HCT116 (cell line): ENCODE measurements around the gene CYSTM1. TPM values are rescaled to one million over a fixed set of nuclear protein-coding genes. Genes with fewer than 3 reads are reported as not detected.

Experiments
- ATAC-seq: fragments of 200-7000 bp; cut with Tn5 transposase; 2 replicates; pipeline ENCODE4 v1.9.1; 2020; ENCODE audit warnings: mild to moderate bottlenecking, moderate library complexity
- BruUV-seq: library from RNA; stranded (reverse); fragments of 400-500 nt; replicated peaks from 2 replicates; lab custom pipeline; 2021; lab: Mats Ljungman, UMichigan
- CTCF ChIA-PET: fragments of 300-600 bp; sonication (Branson Sonifier 250); formaldehyde crosslinking; loops from one replicate; lab custom pipeline; 2021; ENCODE audit warnings: antibody characterized with exemption; lab: Charles Lee
- POLR2A ChIA-PET: fragments of 300-600, 350-600 bp; sonication (Branson Sonifier 250); formaldehyde crosslinking; loops from one replicate; lab custom pipeline; 2021; ENCODE audit warnings: antibody characterized with exemption; lab: Charles Lee
- RAD21 ChIA-PET, 2 experiments: fragments of 300-600 bp; sonication (Branson Sonifier 250); formaldehyde crosslinking; loops; one replicate each; lab custom pipeline; 2023; ENCODE audit warnings: low total read pairs in 2 of 2; ENCODE audit not compliant: uncharacterized antibody in 2 of 2, unreplicated experiment in 2 of 2, low non-redundant PET in 1 of 2; lab: Charles Lee
- DNase-seq: peaks from one replicate; pipeline ENCODE4 v3.0.0-alpha.2; 2010; ENCODE audit warnings: low read depth, low spot score
- H2AFZ ChIP-seq: fragments of 200-600 bp; shearing (Covaris generic), sonication (generic); 2 replicates; pipeline ENCODE4 v1.6.1; 2017; ENCODE audit warnings: low read depth, mixed run types, mixed read lengths, antibody characterized with exemption, low read length; ENCODE audit not compliant: poor library complexity, severe bottlenecking
- H3K27ac ChIP-seq: 2 replicates; pipeline ENCODE4 v1.5.1; 2012; ENCODE audit warnings: low read depth, low read length
- H3K27me3 ChIP-seq: fragments of 200-600 bp; sonication (generic); 2 replicates; pipeline ENCODE4 v1.6.1; 2016; ENCODE audit warnings: mixed run types, low read length, mixed read lengths; ENCODE audit not compliant: insufficient read depth
- H3K36me3 ChIP-seq, 2 experiments: fragments of 200-500 bp in 1 of 2; fragments of 200-600 bp in 1 of 2; sonication (Bioruptor generic) in 1 of 2; sonication (generic) in 1 of 2; 2 replicates each; pipeline versions ENCODE4 v1.5.1 to v1.6.1; 2014 to 2016; ENCODE audit warnings: low read length in 2 of 2, inconsistent platforms in 1 of 2, mixed read lengths in 1 of 2, mixed run types in 1 of 2; ENCODE audit not compliant: insufficient read depth in 2 of 2, control insufficient read depth in 1 of 2
- H3K4me1 ChIP-seq, 2 experiments: fragments of 200-600 bp in 1 of 2; sonication (generic) in 1 of 2; 2 replicates each; pipeline versions ENCODE4 v1.5.1 to v1.6.1; 2012 to 2017; ENCODE audit warnings: low read length in 2 of 2, inconsistent platforms in 1 of 2, mild to moderate bottlenecking in 1 of 2, mixed read lengths in 1 of 2, mixed run types in 1 of 2, moderate library complexity in 1 of 2; ENCODE audit not compliant: insufficient read depth in 2 of 2, control insufficient read depth in 1 of 2
- H3K4me2 ChIP-seq: fragments of 200-600 bp; sonication (generic); 2 replicates; pipeline ENCODE4 v1.6.1; 2017; ENCODE audit warnings: mixed run types, low read length, mixed read lengths
- H3K4me3 ChIP-seq, 2 experiments: fragments of 200-600 bp in 1 of 2; sonication (generic) in 1 of 2; replicated peaks in 1 of 2; 2 replicates each; pipeline ENCODE4 v1.5.1; 2011 to 2016; ENCODE audit warnings: low read length in 2 of 2, control low read depth in 1 of 2, low read depth in 1 of 2, mild to moderate bottlenecking in 1 of 2, mixed read lengths in 1 of 2, mixed run types in 1 of 2
- H3K79me2 ChIP-seq: fragments of 200-600 bp; sonication (generic); 2 replicates; pipeline ENCODE4 v1.6.1; 2017; ENCODE audit warnings: mild to moderate bottlenecking, mixed run types, low read length, moderate library complexity, mixed read lengths; ENCODE audit not compliant: insufficient read depth
- H3K9ac ChIP-seq: fragments of 200-600 bp; sonication (generic); 2 replicates; pipeline ENCODE4 v1.6.1; 2016; ENCODE audit warnings: low read length, mixed read lengths
- H3K9me2 ChIP-seq: fragments of 200-600 bp; sonication (generic), shearing (Covaris generic); 2 replicates; pipeline ENCODE4 v1.6.1; 2017; ENCODE audit warnings: mixed run types, mild to moderate bottlenecking, moderate library complexity; ENCODE audit not compliant: insufficient read depth
- H3K9me3 ChIP-seq, 2 experiments: fragments of 200-500 bp in 1 of 2; fragments of 200-600 bp in 1 of 2; sonication (Bioruptor generic) in 1 of 2; sonication (generic) in 1 of 2; 2 replicates each; pipeline ENCODE4 v1.6.1; 2014 to 2017; ENCODE audit warnings: low read length in 2 of 2, mixed read lengths in 2 of 2, inconsistent platforms in 1 of 2, low read depth in 1 of 2, mild to moderate bottlenecking in 1 of 2, mixed run types in 1 of 2, moderate library complexity in 1 of 2; ENCODE audit not compliant: control insufficient read depth in 1 of 2, insufficient read depth in 1 of 2
- H4K20me1 ChIP-seq: fragments of 200-600 bp; sonication (generic), shearing (Covaris generic); 2 replicates; pipeline ENCODE4 v1.6.1; 2017; ENCODE audit warnings: mixed run types, mild to moderate bottlenecking, moderate library complexity; ENCODE audit not compliant: insufficient read depth
- POLR2A ChIP-seq: IDR thresholded peaks from 2 replicates; pipeline ENCODE4 v1.7.0; 2011; ENCODE audit warnings: borderline replicate concordance; ENCODE audit not compliant: insufficient read depth, insufficient read length; ENCODE audit errors: extremely low read depth
- POLR2AphosphoS5 ChIP-seq: IDR thresholded peaks from 2 replicates; pipeline ENCODE4 v1.6.1; 2011; ENCODE audit warnings: mild to moderate bottlenecking, low read depth, low read length, moderate library complexity
- RAD21 ChIP-seq: IDR thresholded peaks from 2 replicates; pipeline ENCODE4 v1.6.1; 2012; ENCODE audit warnings: low read depth, mild to moderate bottlenecking
- SP1 ChIP-seq: IDR thresholded peaks from 2 replicates; pipeline ENCODE4 v1.6.1; 2012; ENCODE audit warnings: low read depth
- intact Hi-C: fragments of 100-400 bp; cut with micrococcal nuclease; formaldehyde crosslinking; loops from 2 replicates; pipeline ENCODE4 v1.10.0; 2022
- total RNA-seq: library from RNA; stranded (reverse); gene quantifications from one replicate; pipeline ENCODE4 v1.2.1, GENCODE V29; 2021; ENCODE audit not compliant: unreplicated experiment
- TF ChIP-seq, protein P1 (sequence below): IDR thresholded peaks from 2 replicates; pipeline ENCODE4 v1.6.1; 2012; ENCODE audit warnings: low read depth
- TF ChIP-seq, protein P2 (sequence below), 3 experiments: fragments of 200-600 bp in 1 of 3; sonication (generic) in 1 of 3; IDR thresholded peaks in 2 of 3; conservative IDR thresholded peaks in 1 of 3; 2 replicates each; pipeline ENCODE4 v1.5.1; 2012 to 2017; ENCODE audit warnings: low read depth in 2 of 3, low read length in 2 of 3, antibody characterized with exemption in 1 of 3, borderline replicate concordance in 1 of 3, control low read depth in 1 of 3, mild to moderate bottlenecking in 1 of 3, mixed read lengths in 1 of 3, mixed run types in 1 of 3, moderate library complexity in 1 of 3; ENCODE audit not compliant: insufficient read depth in 1 of 3

CYSTM1 gene
- total RNA-seq, 1 experiment from 2014 or later, result 56.0 TPM

DNA sequence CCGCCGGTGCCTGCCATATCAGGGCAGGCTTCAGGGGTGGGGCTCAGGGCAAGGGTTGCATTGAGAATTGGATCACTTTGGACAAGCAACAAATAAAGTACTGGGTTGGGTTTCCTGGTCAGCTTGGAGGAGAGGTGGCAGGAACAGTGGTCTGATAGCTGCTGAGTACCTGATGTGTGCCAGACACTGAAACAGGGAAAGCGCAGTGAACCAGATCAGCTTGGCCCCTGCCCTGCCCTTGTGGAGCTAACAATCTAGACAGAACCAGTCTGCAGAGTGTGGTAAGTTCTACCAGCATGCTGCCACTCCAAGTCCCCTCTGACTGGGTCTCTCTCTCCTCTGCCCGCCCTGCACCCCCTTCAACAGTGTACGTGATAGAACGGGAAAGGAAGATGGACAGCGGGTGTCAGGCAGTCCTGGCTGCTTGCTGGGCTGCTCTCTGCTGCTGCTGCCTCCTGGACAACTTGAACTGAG lies 53.4 kb downstream of the CYSTM1 start:
- Histone ChIP-seq H3K9me2 (no peaks in the 10 kb centered on the region), H3K79me2 (peaks cover 11% of the 10 kb centered on the region; the same call in 1 of the 2 replicates), H3K9me3 (no peaks in the 10 kb centered on the region)
- ATAC-seq, result no peak
- TF ChIP-seq, protein P1, sequence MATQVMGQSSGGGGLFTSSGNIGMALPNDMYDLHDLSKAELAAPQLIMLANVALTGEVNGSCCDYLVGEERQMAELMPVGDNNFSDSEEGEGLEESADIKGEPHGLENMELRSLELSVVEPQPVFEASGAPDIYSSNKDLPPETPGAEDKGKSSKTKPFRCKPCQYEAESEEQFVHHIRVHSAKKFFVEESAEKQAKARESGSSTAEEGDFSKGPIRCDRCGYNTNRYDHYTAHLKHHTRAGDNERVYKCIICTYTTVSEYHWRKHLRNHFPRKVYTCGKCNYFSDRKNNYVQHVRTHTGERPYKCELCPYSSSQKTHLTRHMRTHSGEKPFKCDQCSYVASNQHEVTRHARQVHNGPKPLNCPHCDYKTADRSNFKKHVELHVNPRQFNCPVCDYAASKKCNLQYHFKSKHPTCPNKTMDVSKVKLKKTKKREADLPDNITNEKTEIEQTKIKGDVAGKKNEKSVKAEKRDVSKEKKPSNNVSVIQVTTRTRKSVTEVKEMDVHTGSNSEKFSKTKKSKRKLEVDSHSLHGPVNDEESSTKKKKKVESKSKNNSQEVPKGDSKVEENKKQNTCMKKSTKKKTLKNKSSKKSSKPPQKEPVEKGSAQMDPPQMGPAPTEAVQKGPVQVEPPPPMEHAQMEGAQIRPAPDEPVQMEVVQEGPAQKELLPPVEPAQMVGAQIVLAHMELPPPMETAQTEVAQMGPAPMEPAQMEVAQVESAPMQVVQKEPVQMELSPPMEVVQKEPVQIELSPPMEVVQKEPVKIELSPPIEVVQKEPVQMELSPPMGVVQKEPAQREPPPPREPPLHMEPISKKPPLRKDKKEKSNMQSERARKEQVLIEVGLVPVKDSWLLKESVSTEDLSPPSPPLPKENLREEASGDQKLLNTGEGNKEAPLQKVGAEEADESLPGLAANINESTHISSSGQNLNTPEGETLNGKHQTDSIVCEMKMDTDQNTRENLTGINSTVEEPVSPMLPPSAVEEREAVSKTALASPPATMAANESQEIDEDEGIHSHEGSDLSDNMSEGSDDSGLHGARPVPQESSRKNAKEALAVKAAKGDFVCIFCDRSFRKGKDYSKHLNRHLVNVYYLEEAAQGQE, result no peak
- no peak for TF ChIP-seq SP1
- no peak for TF ChIP-seq RAD21
- TF ChIP-seq POLR2A, result no peak
- TF ChIP-seq, protein P2, sequence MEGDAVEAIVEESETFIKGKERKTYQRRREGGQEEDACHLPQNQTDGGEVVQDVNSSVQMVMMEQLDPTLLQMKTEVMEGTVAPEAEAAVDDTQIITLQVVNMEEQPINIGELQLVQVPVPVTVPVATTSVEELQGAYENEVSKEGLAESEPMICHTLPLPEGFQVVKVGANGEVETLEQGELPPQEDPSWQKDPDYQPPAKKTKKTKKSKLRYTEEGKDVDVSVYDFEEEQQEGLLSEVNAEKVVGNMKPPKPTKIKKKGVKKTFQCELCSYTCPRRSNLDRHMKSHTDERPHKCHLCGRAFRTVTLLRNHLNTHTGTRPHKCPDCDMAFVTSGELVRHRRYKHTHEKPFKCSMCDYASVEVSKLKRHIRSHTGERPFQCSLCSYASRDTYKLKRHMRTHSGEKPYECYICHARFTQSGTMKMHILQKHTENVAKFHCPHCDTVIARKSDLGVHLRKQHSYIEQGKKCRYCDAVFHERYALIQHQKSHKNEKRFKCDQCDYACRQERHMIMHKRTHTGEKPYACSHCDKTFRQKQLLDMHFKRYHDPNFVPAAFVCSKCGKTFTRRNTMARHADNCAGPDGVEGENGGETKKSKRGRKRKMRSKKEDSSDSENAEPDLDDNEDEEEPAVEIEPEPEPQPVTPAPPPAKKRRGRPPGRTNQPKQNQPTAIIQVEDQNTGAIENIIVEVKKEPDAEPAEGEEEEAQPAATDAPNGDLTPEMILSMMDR (IDR thresholded peaks at IDR 0.05 in 2 of 3, conservative IDR thresholded peaks at IDR 0.05 in 1 of 3; ENCODE audit: borderline replicate concordance in 1 of 3, insufficient read depth in 1 of 3, low read depth in 2 of 3, low read length in 2 of 3), result no peak
- no peak for TF ChIP-seq POLR2AphosphoS5
- TF ChIP-seq, all 23 proteins: peak for 0
- H3K9ac ChIP-seq, result no peak overlapping the region
- H3K27ac ChIP-seq, result no peak overlapping the region
- intact Hi-C loops, result loop anchor here (10.0 kb wide), 1 partner anchor 154 kb away; no protein-coding TSS in a partner anchor
- no peak overlapping the region for H2AFZ ChIP-seq
- ChIA-PET RAD21 (no interaction called here), CTCF (interaction anchor here (0.8 kb wide), 1 partner anchor 12 kb away, joined by 4 read pairs; no protein-coding TSS in a partner anchor), POLR2A (no interaction called here)
- no peaks in the 10 kb centered on the region for H3K36me3 ChIP-seq
- H3K4me1 ChIP-seq, result peaks cover 11 to 25% of the 10 kb centered on the region in 2 experiments
- no peaks in the 10 kb centered on the region for H3K27me3 ChIP-seq
- BruUV-seq, result no TSS peak
- no peaks in the 10 kb centered on the region for H4K20me1 ChIP-seq
- no peak for DNase-seq
- H3K4me2 ChIP-seq, result no peak overlapping the region
- no peak overlapping the region for H3K4me3 ChIP-seq
